HepG2 (cell line): Measurements from ENCODE around the gene CDH13. TPM values are rescaled to one million over a fixed set of nuclear protein-coding genes. Genes with fewer than 3 reads are reported as not detected.

Experiments
- ATAC-seq: fragments of 200-7000 bp; cut with Tn5 transposase; 3 replicates; pipeline ENCODE4 v1.9.1; 2020; ENCODE audit warnings: mild to moderate bottlenecking, moderate library complexity
- BruUV-seq: library from RNA; stranded (reverse); fragments of 400-500 nt; replicated peaks from 2 replicates; lab custom pipeline; 2021; lab: Mats Ljungman, UMichigan
- CTCF ChIA-PET: fragments of 300-600 bp; formaldehyde crosslinking; extraction: SDS; loops from one replicate; lab custom pipeline; 2021; ENCODE audit warnings: low total read pairs, inconsistent platforms, low intra/inter-chr PET ratio; lab: Yijun Ruan, JAX
- POLR2A ChIA-PET: fragments of 350-600 bp; sonication (Branson Sonifier 250); formaldehyde crosslinking; loops from one replicate; lab custom pipeline; 2020; ENCODE audit warnings: antibody characterized with exemption, inconsistent platforms; lab: Yijun Ruan, JAX
- DNase-seq: peaks from one replicate; pipeline ENCODE4 v3.0.0-alpha.2; 2015; ENCODE audit warnings: low spot score
- FAIRE-seq: peaks from 3 replicates; lab custom pipeline; 2011; peaks lifted over from hg19 to GRCh38; lab: Jason Lieb, UNC
- H2AFZ ChIP-seq: one replicate; pipeline ENCODE4 v1.6.1; 2011; ENCODE audit warnings: low read length, inconsistent platforms
- H3K27ac ChIP-seq: fragments of 300-600 bp; 3 replicates; pipeline ENCODE4 v1.8.0; 2011; ENCODE audit warnings: mixed run types, mild to moderate bottlenecking, mixed read lengths, low read length, inconsistent platforms; ENCODE audit not compliant: insufficient read depth; ENCODE audit errors: extremely low read length
- H3K27me3 ChIP-seq, 2 experiments: fragments of 200-600 bp in 1 of 2; 2 replicates in 1 of 2; 3 replicates in 1 of 2; pipeline versions ENCODE4 v1.6.0 to v1.8.0; 2011; ENCODE audit warnings: low read length in 2 of 2, mild to moderate bottlenecking in 2 of 2, moderate library complexity in 2 of 2, inconsistent platforms in 1 of 2; ENCODE audit not compliant: insufficient read depth in 2 of 2, control insufficient read depth in 1 of 2
- H3K36me3 ChIP-seq, 2 experiments: fragments of 200-600 bp in 1 of 2; replicated peaks in 1 of 2; 2 replicates in 1 of 2; 3 replicates in 1 of 2; pipeline versions ENCODE4 v1.5.1 to v1.8.0; 2011; ENCODE audit warnings: low read length in 2 of 2, inconsistent platforms in 1 of 2; ENCODE audit not compliant: insufficient read depth in 2 of 2, control insufficient read depth in 1 of 2
- H3K4me1 ChIP-seq: 2 replicates; pipeline ENCODE4 v1.5.1; 2012; ENCODE audit warnings: low read length, inconsistent platforms; ENCODE audit not compliant: insufficient read depth
- H3K4me2 ChIP-seq: 2 replicates; pipeline ENCODE4 v1.6.0; 2011; ENCODE audit warnings: low read depth, low read length, inconsistent platforms
- H3K4me3 ChIP-seq, 3 experiments: fragments of 200-600 bp in 1 of 3; sonication (generic), shearing (Covaris generic) in 1 of 3; replicated peaks in 1 of 3; 2 replicates each; pipeline ENCODE4 v1.5.1; 2011 to 2016; ENCODE audit warnings: low read length in 3 of 3, inconsistent platforms in 2 of 3, low read depth in 2 of 3, mild to moderate bottlenecking in 2 of 3, control low read depth in 1 of 3, mixed read lengths in 1 of 3; ENCODE audit not compliant: insufficient read depth in 1 of 3
- H3K79me2 ChIP-seq: one replicate; pipeline ENCODE4 v1.6.1; 2011; ENCODE audit warnings: low read length, inconsistent platforms; ENCODE audit not compliant: insufficient read depth
- H3K9ac ChIP-seq: 2 replicates; pipeline ENCODE4 v1.6.0; 2011; ENCODE audit warnings: mild to moderate bottlenecking, low read depth, low read length, inconsistent platforms; ENCODE audit not compliant: insufficient read depth
- H3K9me3 ChIP-seq: 2 replicates; pipeline ENCODE4 v1.5.1; 2012; ENCODE audit warnings: mild to moderate bottlenecking, low read length
- H4K20me1 ChIP-seq: 2 replicates; pipeline ENCODE4 v1.6.0; 2011; ENCODE audit warnings: inconsistent platforms, mild to moderate bottlenecking, low read length, moderate library complexity; ENCODE audit not compliant: insufficient read depth
- CBX5 ChIP-seq: sonication (generic); formaldehyde crosslinking; IDR thresholded peaks from 2 replicates; pipeline ENCODE4 v1.4.0; 2020; ENCODE audit warnings: missing genetic modification reagents, borderline replicate concordance
- CREM ChIP-seq, 2 experiments: sonication (generic) in 1 of 2; formaldehyde crosslinking in 1 of 2; IDR thresholded peaks; 2 replicates each; pipeline versions ENCODE4 v1.4.0 to v1.6.1; 2016 to 2020; ENCODE audit warnings: antibody characterized with exemption in 1 of 2, mild to moderate bottlenecking in 1 of 2, missing genetic modification reagents in 1 of 2
- GLI4 ChIP-seq: sonication (generic); formaldehyde crosslinking; IDR thresholded peaks from 2 replicates; pipeline ENCODE4 v1.5.1; 2020; ENCODE audit warnings: missing genetic modification reagents, mild to moderate bottlenecking, moderate library complexity, borderline replicate concordance
- KDM2A ChIP-seq: sonication (generic); formaldehyde crosslinking; IDR thresholded peaks from 2 replicates; pipeline ENCODE4 v1.4.0; 2020; ENCODE audit warnings: low read depth, missing genetic modification reagents, borderline replicate concordance
- NFATC3 ChIP-seq: sonication (generic); formaldehyde crosslinking; IDR thresholded peaks from 2 replicates; pipeline ENCODE4 v1.5.1; 2020; ENCODE audit warnings: mild to moderate bottlenecking, missing genetic modification reagents
- RARA ChIP-seq: IDR thresholded peaks from 2 replicates; pipeline ENCODE4 v1.6.1; 2016; ENCODE audit warnings: missing genetic modification reagents, missing compliant biosample characterization
- TIGD3 ChIP-seq: sonication (generic); formaldehyde crosslinking; IDR thresholded peaks from 2 replicates; pipeline ENCODE4 v1.5.1; 2020; ENCODE audit warnings: mild to moderate bottlenecking, missing genetic modification reagents, borderline replicate concordance
- ZNF709 ChIP-seq: sonication (generic); formaldehyde crosslinking; IDR thresholded peaks from 2 replicates; pipeline ENCODE4 v1.5.0; 2020; ENCODE audit warnings: mild to moderate bottlenecking, missing genetic modification reagents
- ZNF768 ChIP-seq: sonication (generic); formaldehyde crosslinking; IDR thresholded peaks from 2 replicates; pipeline ENCODE4 v1.4.0; 2020; ENCODE audit warnings: missing genetic modification reagents
- ZNF773 ChIP-seq: sonication (generic); formaldehyde crosslinking; IDR thresholded peaks from 2 replicates; pipeline ENCODE4 v1.4.0; 2020; ENCODE audit warnings: missing genetic modification reagents, borderline replicate concordance
- WGBS: methylation state at CpG from one replicate; pipeline ENCODE4 v1.1.6; 2017; ENCODE audit warnings: low lambda C conversion rate; 5-methylcytosine and 5-hydroxymethylcytosine counted together
- in situ Hi-C: cut with HindIII; loops from 2 replicates; pipeline ENCODE4 v1.10.0; 2017; ENCODE audit warnings: low pct_unique_long_range_greater_than_20kb; ENCODE audit not compliant: extremely low pct_ligation_motif_present
- intact Hi-C: fragments of 100-400 bp; cut with micrococcal nuclease; formaldehyde crosslinking; loops from one replicate; pipeline ENCODE4 v1.10.0; 2022; ENCODE audit not compliant: unreplicated experiment
- polyA plus RNA-seq, 8 experiments: library from polyadenylated mRNA; depleted of rRNA in 3 of 8; stranded (reverse) in 7 of 8; unstranded in 1 of 8; fragments of >200 nt; fragmentation: Illumina TruSeq in 4 of 8; extraction: Trizol in 4 of 8; gene quantifications; 2 replicates each; pipeline versions ENCODE4 v1.2.1 to v1.2.3, GENCODE V29; 2011 to 2016; ENCODE audit warnings: low read depth in 4 of 8, missing spikeins in 1 of 8, mixed read lengths in 1 of 8; ENCODE audit not compliant: insufficient read depth in 1 of 8
- total RNA-seq, 5 experiments: library from RNA; depleted of rRNA; stranded (reverse); fragments of >200 nt; fragmentation: Illumina TruSeq; extraction: Trizol; gene quantifications; 2 replicates each; pipeline ENCODE4 v1.2.3, GENCODE V29; 2016; ENCODE audit warnings: low read depth in 1 of 5

The CDH13 gene
- total and polyA plus RNA-seq, 2 of the 13 experiments (the other 11 are each of a cell fraction or from before 2014, with no cell fraction given), result not detected

DNA sequence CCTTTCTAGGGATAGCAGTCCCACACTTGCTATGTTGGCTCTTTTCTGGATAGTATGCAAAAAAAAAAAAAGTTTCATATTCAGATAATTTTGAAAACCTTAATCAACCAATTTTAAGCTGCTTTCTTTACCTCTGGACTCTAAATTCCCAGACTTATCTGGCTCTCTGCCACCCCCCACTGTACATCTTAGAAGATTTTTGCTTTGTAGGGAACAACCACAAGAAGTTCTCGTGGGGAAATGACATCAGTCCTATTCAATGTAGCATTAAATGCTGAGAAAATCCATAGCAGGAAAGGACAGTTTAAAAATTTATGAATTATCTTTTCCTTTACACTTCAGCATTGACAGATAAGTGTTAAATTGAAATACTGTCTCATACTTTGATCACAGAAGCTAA is 618.3 kb downstream of the CDH13 start:
- FAIRE-seq, result no peak
- Histone ChIP-seq H3K9me3 (no peaks in the 10 kb centered on the region), H3K4me1 (no peaks in the 10 kb centered on the region), H3K4me3 (no peak overlapping the region), H3K36me3 (no peaks in the 10 kb centered on the region), H4K20me1 (no peaks in the 10 kb centered on the region), H3K79me2 (no peaks in the 10 kb centered on the region), H3K4me2 (no peak overlapping the region), H3K27ac (no peak overlapping the region), H3K27me3 (peaks cover 0 to 10% of the 10 kb centered on the region in 2 experiments; a peak in 1 of 5 replicates), H2AFZ (no peak overlapping the region), H3K9ac (no peak overlapping the region)
- ChIA-PET POLR2A (no interaction called here), CTCF (no interaction called here)
- no peak for ATAC-seq
- no TSS peak for BruUV-seq
- intact Hi-C loops (no loop called here), in situ Hi-C loops (no loop called here)
- DNase-seq, result no peak
- WGBS, result 0% methylated on average over 1 of the region's 1 CpG
- TF ChIP-seq GLI4 (CRISPR knock-in tag) (no peak), NFATC3 (CRISPR knock-in tag) (no peak), ZNF709 (CRISPR knock-in tag) (no peak), RARA (CRISPR knock-in tag) (no peak), CREM (IDR thresholded peaks at IDR 0.05) (no peak), CREM (CRISPR knock-in tag; IDR thresholded peaks at IDR 0.05) (no peak), ZNF773 (CRISPR knock-in tag) (no peak), ZNF768 (no peak), CBX5 (CRISPR knock-in tag) (no peak)

DNA sequence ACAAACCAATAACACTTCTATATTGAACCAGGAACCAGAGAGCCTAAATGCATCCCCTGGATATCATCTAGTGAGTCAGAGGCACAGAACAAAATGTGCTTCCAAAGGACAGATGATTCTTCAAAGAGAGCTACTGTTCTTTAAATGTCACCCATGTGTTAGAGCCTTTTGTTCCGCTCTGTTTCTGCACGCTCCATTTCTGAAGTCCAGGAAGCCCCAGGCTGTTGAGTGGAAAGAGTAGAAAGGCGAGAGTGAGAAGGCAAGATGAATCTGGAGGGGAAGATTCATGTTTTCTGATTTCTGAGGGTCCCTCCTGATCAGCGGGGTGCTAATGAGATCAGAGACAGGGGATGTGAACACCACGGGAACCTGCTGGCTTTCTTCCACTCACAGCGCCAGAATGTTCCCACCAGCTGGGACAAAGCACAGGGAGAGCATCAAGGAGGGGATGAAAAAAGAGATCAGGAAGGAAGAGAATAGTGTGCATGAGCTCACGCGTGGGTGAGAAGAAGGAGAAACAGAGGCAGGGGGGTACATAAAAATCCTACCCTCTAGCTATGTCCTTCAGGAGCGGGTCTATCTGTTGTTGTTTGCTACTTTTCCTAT is 621.1 kb downstream of the CDH13 start:
- no peak overlapping the region for H3K4me3 ChIP-seq
- ATAC-seq (no peak), FAIRE-seq (no peak), DNase-seq (no peak)
- intact Hi-C loops, result no loop called here
- no peaks in the 10 kb centered on the region for H3K4me1 ChIP-seq
- H3K27ac ChIP-seq, result no peak overlapping the region
- no peak overlapping the region for H3K9ac ChIP-seq
- H3K4me2 ChIP-seq, result no peak overlapping the region
- no peaks in the 10 kb centered on the region for H4K20me1 ChIP-seq
- POLR2A ChIA-PET, result no interaction called here
- no TSS peak for BruUV-seq
- H2AFZ ChIP-seq, result no peak overlapping the region
- no peaks in the 10 kb centered on the region for H3K9me3 ChIP-seq
- no peaks in the 10 kb centered on the region for H3K36me3 ChIP-seq
- CTCF ChIA-PET, result no interaction called here
- 17% methylated on average over 9 of the region's 9 CpGs for WGBS
- in situ Hi-C loops, result no loop called here
- no peaks in the 10 kb centered on the region for H3K79me2 ChIP-seq
- H3K27me3 ChIP-seq, result peaks cover 0 to 10% of the 10 kb centered on the region in 2 experiments; a peak in 1 of 5 replicates
- TF ChIP-seq KDM2A (CRISPR knock-in tag) (no peak), TIGD3 (no peak)
